MG63 (cell line): ENCODE measurements around the gene IRX3. TPM values are rescaled to one million over a fixed set of nuclear protein-coding genes. Genes with fewer than 3 reads are reported as not detected.
"Not testable (repeated sequence)": the region's sequence is repeated elsewhere in the genome, so short reads cannot be mapped to it uniquely, and the experiment has no call there.

ENCODE experiments used
- DNase-seq: peaks from one replicate; pipeline ENCODE4 v3.0.0-alpha.2; 2020
- H3K27me3 ChIP-seq: fragments of 250-450 bp; sonication (Bioruptor Pico); 2 replicates; pipeline ENCODE4 v1.5.1; 2020; ENCODE audit warnings: mild to moderate bottlenecking, moderate library complexity
- H3K36me3 ChIP-seq: fragments of 250-450 bp; sonication (Bioruptor Pico); 2 replicates; pipeline ENCODE4 v1.5.1; 2020; ENCODE audit warnings: mild to moderate bottlenecking, moderate library complexity
- H3K4me3 ChIP-seq: fragments of 250-450 bp; sonication (Bioruptor Pico); 2 replicates; pipeline ENCODE4 v1.5.1; 2020; ENCODE audit warnings: mild to moderate bottlenecking, moderate library complexity
- H3K9me3 ChIP-seq: fragments of 250-450 bp; sonication (Bioruptor Pico); 2 replicates; pipeline ENCODE4 v1.5.1; 2020; ENCODE audit warnings: mild to moderate bottlenecking, moderate library complexity
- total RNA-seq: library from RNA; depleted of rRNA; stranded (reverse); fragments of >200 nt; shearing (Covaris generic); gene quantifications from 2 replicates; pipeline ENCODE4 v1.2.3, GENCODE V29; 2014; ENCODE audit warnings: low replicate concordance

The IRX3 gene
- total RNA-seq, 1 experiment from 2014 or later, result 28.8 TPM

DNA sequence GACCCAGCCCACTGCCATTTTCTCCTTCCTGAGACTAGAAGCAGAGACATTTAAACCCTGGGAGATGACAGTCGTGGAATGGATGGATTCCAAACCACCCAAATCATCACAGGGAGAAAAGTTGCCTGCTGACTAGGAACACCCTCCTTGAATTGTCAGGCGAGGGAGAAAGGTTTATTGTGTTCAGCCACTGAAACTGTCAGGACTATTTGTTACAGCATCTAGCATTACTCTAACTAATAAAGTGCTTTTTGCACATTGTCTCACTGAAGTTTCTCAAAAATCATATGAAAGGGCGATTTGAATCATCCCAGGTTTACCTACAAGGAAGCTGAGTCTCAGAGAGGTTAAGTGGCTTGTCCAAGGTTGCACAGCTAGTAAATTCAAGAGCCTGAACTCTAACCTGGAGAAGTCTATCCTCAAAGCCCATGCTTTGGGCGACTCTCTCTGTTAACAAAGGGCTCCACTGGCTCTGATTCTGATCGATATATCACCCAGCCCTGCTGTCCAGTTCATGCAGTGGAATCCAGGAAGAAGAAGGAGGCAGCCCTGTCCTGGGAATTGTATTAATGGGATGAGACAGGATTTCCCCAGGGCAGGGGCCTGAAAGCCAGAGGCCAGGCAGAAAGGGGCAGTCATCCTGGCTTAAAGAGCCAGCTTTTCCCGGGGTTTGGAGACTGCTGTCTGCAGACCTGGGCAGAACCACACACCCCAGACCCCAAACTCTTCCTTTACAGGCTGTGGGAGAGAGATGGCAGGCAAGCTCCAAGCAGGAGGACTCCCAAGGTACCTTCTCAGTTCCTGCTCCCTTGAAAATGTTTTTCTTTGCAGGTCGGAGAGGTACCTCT lies 37.5 kb downstream of the IRX3 start:
- 0 out of 2 replicates have a peak, but pooled peaks cover 4% of the 10 kb centered on the region for H3K9me3 ChIP-seq
- H3K27me3 ChIP-seq, result no peaks in the 10 kb centered on the region
- H3K4me3 ChIP-seq, result no peak overlapping the region
- DNase-seq, result no peak
- no peaks in the 10 kb centered on the region for H3K36me3 ChIP-seq

DNA sequence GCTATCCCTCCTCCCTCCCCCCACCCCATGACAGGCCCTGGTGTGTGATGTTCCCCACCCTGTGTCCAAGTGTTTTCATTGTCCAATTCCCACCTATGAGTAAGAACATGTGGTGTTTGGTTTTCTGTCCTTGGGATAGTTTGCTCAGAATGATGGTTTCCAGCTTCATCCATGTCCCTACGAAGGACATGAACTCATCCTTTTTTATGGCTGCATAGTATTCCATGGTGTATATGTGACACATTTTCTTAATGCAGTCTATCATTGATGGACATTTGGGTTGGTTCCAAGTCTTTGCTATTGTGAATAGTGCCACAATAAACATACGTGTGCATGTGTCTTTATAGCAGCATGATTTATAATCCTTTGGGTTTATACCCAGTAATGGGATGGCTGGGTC lies 38.9 kb downstream of the IRX3 start:
- H3K36me3 ChIP-seq, H3K27me3 ChIP-seq, DNase-seq, H3K4me3 ChIP-seq, H3K9me3 ChIP-seq: not testable (repeated sequence)

DNA sequence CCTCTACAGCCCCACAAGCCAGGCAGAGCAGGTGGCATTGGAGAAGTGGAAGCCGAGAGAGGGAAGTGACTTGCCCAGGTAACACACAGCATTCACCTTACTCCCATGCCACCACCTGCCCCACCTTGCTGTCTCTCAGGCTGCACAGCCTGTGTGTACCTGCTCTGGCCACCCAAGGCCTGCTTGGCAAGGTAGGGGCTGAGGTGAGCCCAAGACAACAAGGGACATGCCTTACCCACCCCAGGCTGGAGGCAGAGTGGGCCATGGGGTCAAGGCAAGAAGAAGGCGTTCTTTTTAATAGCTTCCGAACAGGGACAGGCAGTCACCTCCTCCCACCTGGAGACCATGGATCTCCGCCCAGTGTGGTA lies 40.1 kb downstream of the IRX3 start:
- H3K36me3 ChIP-seq, result no peaks in the 10 kb centered on the region
- no peak overlapping the region for H3K4me3 ChIP-seq
- DNase-seq, result no peak
- H3K27me3 ChIP-seq, result no peaks in the 10 kb centered on the region
- H3K9me3 ChIP-seq, result peaks cover 4% of the 10 kb centered on the region; the same call in 1 of the 2 replicates

DNA sequence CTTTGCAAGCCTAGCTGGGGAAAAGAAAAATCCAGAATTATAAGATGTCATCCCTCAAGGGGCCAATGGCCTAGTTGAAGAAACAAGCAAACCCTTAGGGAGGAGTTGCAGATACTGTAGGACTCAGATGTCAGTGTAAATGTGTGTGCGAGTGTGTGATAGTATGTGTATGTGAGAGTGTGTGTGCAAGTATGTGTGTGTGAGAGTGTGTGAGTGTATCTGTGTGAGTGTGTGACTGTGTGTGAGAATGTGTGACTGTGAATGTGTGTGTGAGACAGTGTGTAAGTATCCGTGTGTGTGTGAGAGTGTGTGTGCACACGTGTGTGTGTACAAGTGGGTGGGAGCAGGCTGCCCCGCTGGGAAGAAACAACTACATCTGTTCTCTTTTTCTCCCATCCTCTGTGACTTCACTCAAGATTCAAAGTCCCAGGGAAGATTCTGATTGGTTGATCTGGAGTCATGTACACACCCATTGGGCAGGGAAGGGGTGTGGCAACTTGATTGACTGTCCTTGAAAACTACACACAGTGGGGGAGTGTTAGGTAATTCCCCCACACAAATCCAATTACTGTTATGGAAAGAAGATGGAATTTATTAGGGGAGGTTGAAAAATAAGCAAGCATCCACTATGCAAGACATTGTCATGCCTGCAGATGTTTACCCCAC lies 40.7 kb downstream of the IRX3 start:
- no peaks in the 10 kb centered on the region for H3K36me3 ChIP-seq
- H3K9me3 ChIP-seq, result peaks cover 4% of the 10 kb centered on the region; the same call in 1 of the 2 replicates
- no peaks in the 10 kb centered on the region for H3K27me3 ChIP-seq
- H3K4me3 ChIP-seq, result no peak overlapping the region
- DNase-seq, result no peak

DNA sequence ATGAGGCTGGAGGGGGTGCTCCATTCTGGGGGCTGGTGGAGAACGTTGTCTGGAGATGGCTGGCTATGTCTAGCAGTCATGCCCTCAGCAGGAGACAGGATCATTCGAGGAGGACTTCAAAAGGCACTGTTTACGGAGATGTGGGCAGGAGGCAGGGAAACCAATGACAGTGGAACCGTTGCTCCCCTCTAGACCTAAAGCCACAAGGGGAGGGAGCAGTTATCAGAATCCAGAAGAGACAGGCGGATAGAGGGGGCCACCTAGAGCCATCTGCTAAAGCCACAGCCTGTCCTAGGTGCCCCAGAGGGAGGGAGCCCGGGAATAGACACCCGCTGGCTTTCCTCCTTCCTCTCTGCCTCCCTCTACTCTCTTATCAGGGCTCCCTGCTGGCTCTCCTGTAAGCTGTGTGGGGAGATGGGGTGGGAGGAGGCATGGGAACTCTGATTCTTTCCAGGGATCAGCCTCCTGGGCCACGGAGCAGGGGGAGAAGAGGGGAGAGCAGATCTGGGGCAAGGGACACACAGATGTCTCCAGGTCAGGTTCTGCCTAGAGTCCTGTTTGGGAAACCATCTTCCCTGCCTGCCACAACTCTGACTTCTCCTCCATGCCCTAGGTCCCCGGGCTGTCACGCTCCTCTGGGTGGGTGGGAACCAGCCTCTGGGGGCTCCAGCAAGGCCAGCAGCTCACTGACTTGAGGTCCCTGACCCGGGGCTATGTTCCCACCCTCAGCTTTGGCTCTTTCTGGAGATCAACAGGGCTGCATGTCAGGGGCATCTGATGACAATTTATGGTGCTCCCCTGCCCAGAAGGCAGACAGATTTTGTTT lies 42.3 kb downstream of the IRX3 start:
- H3K27me3 ChIP-seq, result no peaks in the 10 kb centered on the region
- DNase-seq, result no peak
- peaks cover 4% of the 10 kb centered on the region; the same call in 1 of the 2 replicates for H3K9me3 ChIP-seq
- no peak overlapping the region for H3K4me3 ChIP-seq
- H3K36me3 ChIP-seq, result no peaks in the 10 kb centered on the region

DNA sequence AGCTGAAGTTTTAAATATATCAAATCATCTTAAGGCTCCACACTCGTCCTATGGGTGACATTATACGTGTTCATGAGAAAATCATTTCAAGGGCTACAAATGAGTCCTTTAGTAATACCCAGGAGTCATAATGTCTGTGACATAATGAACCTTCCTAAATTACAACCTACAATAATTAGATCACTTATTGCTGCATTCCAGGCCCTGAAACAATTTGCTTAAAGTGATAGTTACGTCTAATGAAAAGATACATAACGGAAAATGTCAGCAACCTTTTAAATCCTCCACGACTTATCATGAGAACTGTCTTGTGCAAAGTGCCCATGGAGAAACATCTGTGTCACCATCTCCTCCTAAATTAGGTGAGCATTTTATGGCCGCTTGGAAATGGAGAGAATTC lies 43.4 kb downstream of the IRX3 start:
- Histone ChIP-seq H3K27me3 (no peaks in the 10 kb centered on the region), H3K36me3 (no peaks in the 10 kb centered on the region), H3K9me3 (peaks cover 4% of the 10 kb centered on the region; the same call in 1 of the 2 replicates), H3K4me3 (no peak overlapping the region)
- no peak for DNase-seq

DNA sequence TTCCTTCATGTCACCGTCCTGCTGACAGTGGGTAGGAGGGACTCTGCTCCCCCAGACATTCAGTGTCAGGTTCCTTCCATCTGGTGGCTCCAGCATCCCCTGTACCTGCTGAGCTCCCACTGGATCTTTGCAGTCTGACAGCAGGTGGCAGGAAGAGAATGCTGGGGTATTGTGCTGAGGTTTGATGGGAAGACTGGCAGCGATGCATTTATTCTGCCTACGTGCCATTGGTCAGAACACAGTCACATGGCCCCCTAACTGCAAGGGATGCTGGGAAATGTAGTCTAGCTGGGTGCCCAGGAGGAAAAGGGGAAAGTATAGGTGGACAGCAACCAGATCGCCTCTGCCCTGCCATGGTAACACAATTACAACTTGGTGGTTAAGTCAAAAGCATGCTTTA lies 44.4 kb downstream of the IRX3 start:
- H3K27me3 ChIP-seq, result no peaks in the 10 kb centered on the region
- peaks cover 4% of the 10 kb centered on the region; the same call in 1 of the 2 replicates for H3K9me3 ChIP-seq
- H3K36me3 ChIP-seq, result no peaks in the 10 kb centered on the region
- no peak for DNase-seq
- H3K4me3 ChIP-seq, result no peak overlapping the region

DNA sequence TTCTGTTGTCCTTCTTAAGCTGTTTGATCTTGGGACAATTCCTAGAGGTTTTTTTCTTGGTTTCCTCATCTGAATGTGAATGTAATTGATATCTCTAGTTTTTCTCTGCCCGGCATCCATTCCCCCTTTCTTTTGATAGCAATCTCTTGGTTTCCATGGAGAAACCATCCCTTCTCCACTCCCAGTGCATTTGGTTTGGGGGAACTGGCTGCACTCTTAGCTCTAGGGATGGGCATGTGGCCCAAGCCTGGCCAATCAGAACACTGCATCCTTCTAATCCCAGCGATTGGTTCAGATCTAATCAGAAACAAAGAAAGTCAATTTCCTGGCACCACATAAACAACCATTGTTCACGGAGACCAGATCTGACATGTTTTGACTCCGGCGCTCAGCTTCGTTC lies 45.1 kb downstream of the IRX3 start:
- no peaks in the 10 kb centered on the region for H3K27me3 ChIP-seq
- peaks cover 4% of the 10 kb centered on the region; the same call in 1 of the 2 replicates for H3K9me3 ChIP-seq
- no peak overlapping the region for H3K4me3 ChIP-seq
- no peaks in the 10 kb centered on the region for H3K36me3 ChIP-seq
- no peak for DNase-seq

DNA sequence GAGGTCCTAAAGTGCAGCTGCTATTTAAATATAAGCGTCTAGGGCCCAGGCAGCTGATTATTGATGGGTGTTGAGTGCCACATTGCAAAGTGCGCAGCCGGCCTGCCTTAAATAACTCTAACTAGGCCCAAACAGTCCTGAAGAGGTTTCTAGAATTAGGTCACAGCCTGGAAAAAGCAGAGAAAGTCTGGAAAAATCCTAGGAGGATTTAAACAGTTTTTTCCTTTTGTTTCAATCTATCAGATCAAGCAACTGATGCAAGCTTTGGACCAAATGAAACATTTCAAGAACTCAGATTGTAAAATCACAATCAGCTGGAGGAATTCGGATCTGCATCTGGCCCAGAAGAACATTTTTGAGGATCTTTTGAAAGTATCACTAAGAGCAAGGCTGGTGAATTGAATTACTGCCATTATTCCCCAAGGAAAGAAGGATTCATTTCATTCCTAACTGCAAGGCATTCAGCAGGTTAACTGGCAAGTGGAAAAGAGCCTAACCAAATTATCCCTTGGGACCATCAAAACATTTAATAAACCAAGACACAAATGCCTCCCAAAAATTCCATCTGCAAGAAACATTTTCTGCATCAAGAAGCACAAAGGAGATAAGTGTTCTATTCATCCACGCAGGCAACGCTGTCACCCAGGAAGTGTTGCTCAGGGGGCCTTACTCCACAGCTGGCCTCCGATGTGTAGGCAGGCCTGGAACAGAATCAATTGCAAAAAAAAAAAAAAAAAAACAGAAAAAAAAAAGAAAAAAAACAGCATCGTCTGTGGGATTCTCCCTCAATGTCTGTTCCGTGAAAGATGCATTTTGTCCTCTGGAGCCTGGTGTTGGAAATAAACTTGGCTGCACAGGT lies 46.1 kb downstream of the IRX3 start:
- H3K27me3 ChIP-seq, result no peaks in the 10 kb centered on the region
- no peak for DNase-seq
- H3K36me3 ChIP-seq, result no peaks in the 10 kb centered on the region
- H3K4me3 ChIP-seq, result no peak overlapping the region
- peaks cover 2% of the 10 kb centered on the region; the same call in 1 of the 2 replicates for H3K9me3 ChIP-seq

DNA sequence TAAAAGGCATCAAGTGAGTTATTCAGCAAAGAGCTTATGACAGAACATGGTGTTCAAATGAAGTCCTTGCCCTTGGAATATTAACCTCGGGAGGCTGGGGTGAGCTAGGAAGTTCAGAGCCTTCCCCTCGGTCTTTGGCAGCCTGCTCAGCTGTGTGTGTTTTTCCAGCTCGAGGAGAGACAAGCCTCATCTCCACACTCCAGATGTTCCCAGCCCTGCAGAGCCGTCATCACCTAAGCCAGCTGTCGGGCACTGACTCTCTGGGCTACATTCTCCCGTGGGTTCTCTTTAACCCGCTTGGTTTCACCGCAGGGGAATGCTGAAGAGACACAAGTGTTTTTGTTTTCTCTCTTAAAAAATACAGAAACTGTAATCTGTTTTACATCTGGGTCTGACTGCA lies 47.1 kb downstream of the IRX3 start:
- no peaks in the 10 kb centered on the region for H3K27me3 ChIP-seq
- no peaks in the 10 kb centered on the region for H3K36me3 ChIP-seq
- peaks cover 2% of the 10 kb centered on the region; the same call in 1 of the 2 replicates for H3K9me3 ChIP-seq
- H3K4me3 ChIP-seq, result no peak overlapping the region
- DNase-seq, result no peak

DNA sequence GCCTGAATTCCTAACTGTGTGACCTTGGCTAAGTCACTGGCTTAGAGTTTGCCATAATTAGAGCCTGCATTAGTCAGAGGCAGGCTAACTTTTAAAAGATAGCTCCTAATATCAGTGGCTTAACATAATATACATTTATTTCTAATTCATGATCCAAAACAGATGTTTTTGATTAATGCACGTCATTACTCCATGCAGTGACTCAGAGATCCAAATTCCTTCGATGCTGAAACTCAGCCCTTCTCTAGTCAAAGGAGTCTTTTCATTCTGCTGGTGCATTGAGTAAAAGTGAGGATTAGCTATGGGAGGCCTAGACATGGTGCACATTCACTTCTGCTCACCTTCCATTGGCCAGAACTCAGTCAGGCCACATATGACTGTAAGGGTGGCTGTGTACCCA lies 49.8 kb downstream of the IRX3 start:
- Histone ChIP-seq H3K4me3 (no peak overlapping the region), H3K36me3 (no peaks in the 10 kb centered on the region), H3K9me3 (peaks cover 2% of the 10 kb centered on the region; the same call in 1 of the 2 replicates), H3K27me3 (no peaks in the 10 kb centered on the region)
- DNase-seq, result no peak

DNA sequence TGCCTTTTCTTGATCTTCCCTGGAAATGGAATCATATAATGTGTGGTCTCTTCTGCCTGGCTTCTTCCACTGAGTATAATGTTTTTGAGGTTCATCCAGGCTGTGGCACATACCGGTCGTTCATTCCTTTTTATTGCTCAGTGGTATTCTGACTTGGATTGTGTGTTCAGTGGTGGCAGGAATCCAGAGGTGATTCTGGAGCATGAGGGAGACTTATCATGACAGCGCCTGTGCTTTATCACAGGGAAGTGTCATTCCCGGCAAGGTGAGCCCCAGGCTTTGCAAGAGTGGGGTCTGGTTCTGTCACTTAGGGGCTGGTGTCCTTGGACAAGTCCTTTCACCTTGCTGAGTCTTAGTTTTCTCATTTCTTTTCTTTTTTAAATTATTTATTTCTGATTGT lies 53.0 kb downstream of the IRX3 start:
- no peaks in the 10 kb centered on the region; the same call in 1 of the 2 replicates for H3K27me3 ChIP-seq
- no peak overlapping the region for H3K4me3 ChIP-seq
- H3K36me3 ChIP-seq, result no peaks in the 10 kb centered on the region
- no peak for DNase-seq
- H3K9me3 ChIP-seq, result peaks cover 2% of the 10 kb centered on the region; the same call in 1 of the 2 replicates
